ENCODE results near the gene NAV1.

NAV1 gene

GRCh38 chr1:201508809-201509208 is 30.1 kb upstream of the NAV1 start:
- TF ChIP-seq RARB (CRISPR knock-in tag; IDR thresholded peaks at IDR 0.05) (no peak), ZC3H10 (CRISPR knock-in tag; IDR thresholded peaks at IDR 0.05) (no peak), BACH2 (CRISPR knock-in tag; IDR thresholded peaks at IDR 0.05; ENCODE audit: borderline replicate concordance) (no peak), GLIS3 (CRISPR knock-in tag; IDR thresholded peaks at IDR 0.05) (no peak), SNAI2 (CRISPR knock-in tag; IDR thresholded peaks at IDR 0.05) (no peak), CSDC2 (CRISPR knock-in tag; IDR thresholded peaks at IDR 0.05) (no peak), ARNTL (CRISPR knock-in tag; IDR thresholded peaks at IDR 0.05; ENCODE audit: borderline replicate concordance, low read depth) (no peak), ZFP3 (CRISPR knock-in tag; IDR thresholded peaks at IDR 0.05) (no peak), TCF4 (CRISPR knock-in tag; IDR thresholded peaks at IDR 0.05; ENCODE audit: borderline replicate concordance) (no peak), PATZ1 (CRISPR knock-in tag; IDR thresholded peaks at IDR 0.05; ENCODE audit: borderline replicate concordance) (no peak), CREB5 (CRISPR knock-in tag; IDR thresholded peaks at IDR 0.05; ENCODE audit: low read depth) (no peak), ZNF565 (CRISPR knock-in tag; conservative IDR thresholded peaks at IDR 0.05; ENCODE audit: low read depth) (no peak), TOX (CRISPR knock-in tag; IDR thresholded peaks at IDR 0.05; ENCODE audit: borderline replicate concordance) (no peak), POU6F1 (CRISPR knock-in tag; IDR thresholded peaks at IDR 0.05; ENCODE audit: borderline replicate concordance, low read depth) (no peak), TSHZ2 (CRISPR knock-in tag; IDR thresholded peaks at IDR 0.05) (no peak), PPARA (CRISPR knock-in tag; IDR thresholded peaks at IDR 0.05; ENCODE audit: borderline replicate concordance) (no peak), CSRNP3 (CRISPR knock-in tag; IDR thresholded peaks at IDR 0.05) (no peak), ISL1 (CRISPR knock-in tag; IDR thresholded peaks at IDR 0.05) (no peak), OSR1 (CRISPR knock-in tag; IDR thresholded peaks at IDR 0.05) (no peak), ZFP30 (CRISPR knock-in tag; IDR thresholded peaks at IDR 0.05) (no peak)

GRCh38 chr1:201509601-201510374 is 29.1 kb upstream of the NAV1 start:
- no peak for ATAC-seq
- TF ChIP-seq ZFP3 (CRISPR knock-in tag; IDR thresholded peaks at IDR 0.05) (no peak), CSRNP3 (CRISPR knock-in tag; IDR thresholded peaks at IDR 0.05) (no peak), BACH2 (CRISPR knock-in tag; IDR thresholded peaks at IDR 0.05; ENCODE audit: borderline replicate concordance) (no peak), CREB5 (CRISPR knock-in tag; IDR thresholded peaks at IDR 0.05; ENCODE audit: low read depth) (no peak), ISL1 (CRISPR knock-in tag; IDR thresholded peaks at IDR 0.05) (no peak)

More at GRCh38 chr1:201508809-201509208, 30.1 kb upstream of the NAV1 start:
- no peak for ATAC-seq
